ENCODE data around the gene ENTREP1.

ENTREP1 gene

DNA sequence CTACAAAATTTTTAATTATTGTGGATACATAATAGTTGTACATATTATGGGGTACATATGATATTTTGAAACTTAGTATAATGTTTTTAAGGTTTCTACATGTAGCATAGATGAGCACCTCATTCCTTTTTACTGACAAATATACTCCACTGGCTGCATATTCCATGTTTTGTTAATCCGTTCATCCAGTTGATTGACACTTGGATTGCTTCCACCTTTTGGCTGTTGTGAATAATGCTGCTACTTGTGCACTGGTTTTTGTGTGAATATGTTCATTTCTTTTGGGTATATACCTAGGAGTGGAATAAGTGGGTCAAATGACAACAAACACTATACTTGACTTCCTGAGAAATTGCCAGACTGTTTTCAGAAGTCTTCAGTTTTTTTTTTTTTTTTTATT, 2.8 kb upstream of the ENTREP1 start:
- no peak for DNase-seq (ENCODE audit: low read depth in 3 of 3)

DNA sequence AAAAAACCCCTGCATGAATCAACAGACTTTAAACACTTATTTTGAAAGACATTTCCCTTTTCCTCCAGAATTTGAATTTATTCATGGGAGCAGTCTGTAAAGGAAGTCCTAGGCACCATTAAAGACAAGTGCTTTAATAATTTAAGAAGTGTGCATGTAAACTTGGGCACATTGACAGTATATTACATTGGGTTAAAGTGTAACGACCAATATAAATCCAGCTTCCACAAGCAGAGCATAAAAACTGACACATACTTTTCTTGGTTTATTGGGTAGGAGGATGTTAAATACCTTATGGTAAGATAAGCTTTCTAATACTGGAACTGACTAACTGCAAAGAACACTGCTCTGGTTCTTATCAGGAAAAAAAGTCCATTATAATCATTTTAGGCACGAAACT, 1.2 kb upstream of the ENTREP1 start:
- no peak for DNase-seq (ENCODE audit: low read depth in 3 of 3)

DNA sequence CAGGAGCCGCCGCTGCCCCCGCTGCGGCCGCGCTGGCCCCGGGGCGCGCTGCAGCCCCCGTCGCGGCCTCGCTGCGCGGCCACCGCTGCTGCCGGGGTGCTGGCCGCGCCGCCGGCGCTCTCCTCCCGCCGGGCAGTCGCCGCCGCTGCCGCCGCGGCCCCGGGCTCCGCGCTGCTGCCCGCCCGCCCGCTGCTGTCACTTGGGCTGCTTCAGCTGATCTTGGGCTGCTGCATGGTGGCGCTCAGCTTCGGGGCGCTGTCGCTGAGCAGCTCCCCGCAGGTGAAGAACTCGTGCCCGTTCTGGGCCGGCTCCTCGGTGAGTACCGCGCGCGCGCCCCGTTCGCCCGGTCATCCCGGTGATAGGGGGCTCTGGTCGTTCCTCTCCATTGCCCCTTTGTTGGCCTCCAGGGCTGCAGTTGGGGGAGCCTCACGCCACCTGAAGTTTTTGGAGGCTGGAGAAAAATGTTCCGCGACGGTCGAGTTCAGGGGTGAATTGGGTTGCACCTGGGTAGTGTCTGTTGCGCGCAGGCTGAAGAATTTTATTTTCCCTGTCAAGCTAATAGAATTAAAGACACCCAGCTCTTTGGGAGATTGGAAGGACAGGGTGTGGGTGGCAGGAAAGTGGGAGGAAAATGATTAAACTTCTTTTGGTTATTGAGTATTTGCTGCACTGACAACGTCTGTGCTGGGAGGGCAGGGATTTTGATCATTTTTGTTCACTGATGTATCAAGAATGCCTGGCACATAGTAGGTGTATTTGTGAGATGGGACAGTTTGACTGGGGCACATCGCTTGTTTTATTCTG, 596 bp downstream of the ENTREP1 start:
- DNase-seq (ENCODE audit: low read depth in 3 of 3), result no peak

DNA sequence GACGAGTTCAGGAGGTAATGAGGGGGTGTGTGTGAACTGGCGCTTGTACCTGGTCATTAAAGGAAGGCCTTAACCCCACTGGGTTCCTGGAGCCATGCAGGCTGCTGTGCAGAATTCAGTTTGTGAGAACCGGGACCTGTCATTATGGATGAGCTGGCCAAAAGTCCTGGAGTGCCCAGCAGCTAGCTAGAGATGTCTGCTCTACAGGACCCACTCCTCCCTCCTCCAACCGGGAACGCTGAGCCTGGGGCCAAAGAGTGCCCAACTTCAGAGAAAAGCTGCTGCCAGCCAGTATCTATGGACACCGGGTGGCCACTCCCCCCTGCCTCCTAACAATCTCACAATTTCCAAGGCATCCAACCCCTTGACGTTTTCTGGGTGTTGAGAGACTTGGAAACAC, 1.2 kb downstream of the ENTREP1 start:
- no peak for DNase-seq (ENCODE audit: low read depth in 3 of 3)

DNA sequence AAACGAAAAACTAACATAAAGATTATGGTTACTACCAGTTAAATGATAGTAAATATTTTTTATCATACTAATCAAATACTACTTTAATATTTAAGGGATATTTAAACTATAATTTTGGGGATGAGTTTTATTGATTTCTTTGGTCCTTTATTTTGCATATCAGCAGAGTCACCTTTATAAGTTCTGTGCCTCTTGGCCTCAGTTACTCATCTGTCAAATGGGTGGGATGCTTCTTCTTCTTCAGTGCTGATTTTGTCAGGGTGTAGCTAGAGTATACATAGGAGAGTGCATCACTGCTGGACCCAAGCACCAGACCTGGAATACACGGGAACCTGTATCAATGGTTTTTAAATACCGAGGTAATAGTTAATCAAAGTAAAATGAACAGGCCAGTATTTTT, 5.6 kb downstream of the ENTREP1 start:
- no peak for DNase-seq (ENCODE audit: low read depth in 3 of 3)

DNA sequence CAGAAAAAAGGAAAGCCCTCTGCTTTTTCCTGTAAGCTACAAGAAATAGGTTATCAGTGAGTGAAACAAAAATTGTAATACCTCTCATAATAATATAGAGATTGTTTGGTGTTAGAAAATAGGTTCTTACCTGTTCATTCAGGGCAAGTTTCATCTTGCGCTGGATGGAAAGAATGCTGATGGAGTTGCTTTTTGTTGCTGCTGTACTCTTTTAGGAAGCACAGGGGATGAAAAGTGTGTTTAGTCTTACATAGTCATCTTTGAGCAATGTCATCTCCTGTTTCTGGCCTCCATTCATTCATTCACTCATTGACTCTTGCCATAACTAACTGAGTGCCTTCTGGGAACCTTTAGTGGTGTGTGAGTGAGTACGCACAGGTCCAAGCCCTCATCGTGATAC, 6.4 kb downstream of the ENTREP1 start:
- no peak for DNase-seq (ENCODE audit: low read depth in 3 of 3)

DNA sequence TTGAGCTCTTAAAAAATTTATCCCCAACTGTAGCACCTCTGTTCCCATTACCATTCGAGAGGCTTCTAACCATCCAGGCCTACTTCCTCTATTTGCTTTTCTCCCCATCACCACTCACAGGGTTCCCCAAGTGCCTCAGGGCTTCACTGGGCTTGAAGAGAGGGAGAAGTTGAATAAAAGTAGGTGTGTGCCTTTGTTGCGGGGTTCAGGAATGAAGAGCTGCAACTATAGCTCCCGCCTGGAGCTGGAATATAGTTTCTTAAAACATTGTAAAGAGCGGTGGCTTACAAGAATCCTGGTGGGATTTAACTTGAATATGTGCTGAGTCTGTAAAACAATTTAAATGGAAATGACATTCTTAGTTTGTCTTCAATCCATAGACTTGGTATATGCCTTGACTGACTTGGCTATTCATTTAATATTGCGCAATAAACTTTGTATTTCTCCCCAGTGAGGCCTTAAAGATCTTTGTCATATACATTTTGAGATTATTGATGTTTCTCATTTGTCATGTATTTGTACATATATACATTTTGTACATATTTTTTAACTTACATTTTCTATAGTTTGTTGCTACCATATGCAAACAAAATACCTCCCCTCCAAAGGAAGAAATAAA, 7.2 kb downstream of the ENTREP1 start:
- DNase-seq (ENCODE audit: low read depth in 3 of 3), result no peak

DNA sequence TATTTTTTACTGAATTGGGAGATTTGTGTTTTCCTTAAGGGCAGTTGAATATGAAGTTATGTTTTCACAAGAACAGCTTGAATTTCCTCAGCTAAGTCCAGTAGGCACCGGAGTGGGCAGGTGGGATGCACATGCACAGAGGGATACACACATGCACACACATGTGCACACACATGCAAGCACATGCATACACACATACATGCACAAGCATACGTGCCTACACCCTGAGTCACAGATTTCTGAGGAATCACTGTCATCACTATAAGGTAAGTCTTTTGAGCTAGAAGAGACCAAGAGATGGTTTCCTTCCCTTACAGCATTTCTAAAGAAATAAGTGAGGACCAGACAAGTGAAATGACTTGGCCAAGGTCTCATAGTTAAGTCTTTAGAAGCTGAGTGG, 8.7 kb downstream of the ENTREP1 start:
- no peak for DNase-seq (ENCODE audit: low read depth in 3 of 3)

DNA sequence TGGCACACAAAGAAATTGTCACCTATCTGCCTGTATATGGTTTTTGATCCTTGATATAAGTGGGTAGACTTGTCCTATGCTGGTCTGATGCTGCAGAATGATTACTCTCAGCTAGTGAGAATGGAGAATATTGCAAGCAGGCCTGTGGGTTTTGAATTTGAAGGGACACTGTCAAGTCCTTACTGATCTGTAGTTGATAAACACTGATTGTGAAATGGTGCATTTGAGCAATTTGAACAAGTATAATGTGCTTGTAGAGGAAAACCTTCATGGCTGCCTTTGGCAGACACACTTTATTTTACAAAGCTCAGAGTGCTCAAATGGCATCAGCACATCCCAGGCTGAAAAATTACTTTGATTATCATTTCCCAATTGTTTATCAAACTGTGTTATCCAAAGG, 9.3 kb downstream of the ENTREP1 start:
- DNase-seq (ENCODE audit: low read depth in 3 of 3), result no peak

DNA sequence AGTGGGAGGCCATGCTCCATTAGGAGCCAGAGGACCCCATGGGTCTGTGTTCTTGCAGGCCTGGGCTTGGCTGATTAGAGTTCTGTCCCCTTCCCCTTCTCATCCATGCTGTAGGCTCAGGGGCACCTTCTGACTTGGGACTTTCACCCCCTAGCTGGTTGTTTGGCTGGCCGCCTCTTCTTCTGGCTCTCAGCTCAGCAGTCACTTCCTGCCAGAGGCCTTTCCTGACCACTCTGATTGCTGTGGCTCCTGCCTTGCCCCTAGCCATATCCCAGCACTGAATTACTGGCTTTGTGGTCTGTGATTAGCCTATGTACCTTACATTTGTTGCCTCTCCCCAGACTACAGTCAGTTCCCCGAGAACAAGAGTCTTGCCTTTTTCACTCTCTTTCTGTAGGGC, 14.6 kb downstream of the ENTREP1 start:
- DNase-seq (ENCODE audit: low read depth in 3 of 3), result no peak

DNA sequence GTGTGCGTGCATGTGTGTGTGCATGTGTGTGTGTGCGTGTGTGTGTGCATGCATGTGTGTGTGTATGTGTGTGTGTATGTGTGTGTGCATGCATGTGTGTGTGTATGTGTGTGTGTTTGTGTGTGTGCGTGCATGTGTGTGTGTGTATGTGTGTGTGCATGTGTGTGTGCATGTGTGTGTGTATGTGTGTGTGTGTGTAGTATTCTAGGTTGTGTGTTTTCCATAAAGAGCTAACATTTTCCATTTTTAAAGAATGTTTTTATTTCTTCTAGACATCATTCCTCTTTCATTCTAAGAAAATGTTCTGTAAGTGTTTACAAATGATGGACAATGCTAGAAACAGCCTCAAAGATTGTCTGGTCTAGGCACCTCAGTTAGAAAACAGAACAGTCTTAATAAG, 15.6 kb downstream of the ENTREP1 start:
- DNase-seq (ENCODE audit: low read depth in 3 of 3), result no peak

DNA sequence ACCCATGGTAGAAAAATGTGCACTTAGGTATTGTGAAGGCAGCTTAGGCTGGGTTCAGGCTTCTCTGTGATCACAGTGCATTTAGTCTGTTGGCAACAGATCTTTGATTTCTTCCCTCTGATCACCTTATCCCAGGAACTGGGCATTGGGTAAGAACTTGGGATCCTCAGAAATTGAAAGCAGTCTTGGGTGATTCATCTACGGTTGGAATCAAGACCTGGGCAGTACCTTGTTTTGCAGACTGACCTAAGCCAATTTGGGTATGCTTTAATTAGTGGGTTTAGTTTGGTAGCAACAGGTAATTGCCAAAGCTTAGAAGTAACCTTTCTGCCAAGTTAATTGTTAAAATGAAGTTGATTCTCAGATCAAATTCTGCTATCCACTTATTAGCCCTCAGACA, 17.8 kb downstream of the ENTREP1 start:
- no peak for DNase-seq (ENCODE audit: low read depth in 3 of 3)

DNA sequence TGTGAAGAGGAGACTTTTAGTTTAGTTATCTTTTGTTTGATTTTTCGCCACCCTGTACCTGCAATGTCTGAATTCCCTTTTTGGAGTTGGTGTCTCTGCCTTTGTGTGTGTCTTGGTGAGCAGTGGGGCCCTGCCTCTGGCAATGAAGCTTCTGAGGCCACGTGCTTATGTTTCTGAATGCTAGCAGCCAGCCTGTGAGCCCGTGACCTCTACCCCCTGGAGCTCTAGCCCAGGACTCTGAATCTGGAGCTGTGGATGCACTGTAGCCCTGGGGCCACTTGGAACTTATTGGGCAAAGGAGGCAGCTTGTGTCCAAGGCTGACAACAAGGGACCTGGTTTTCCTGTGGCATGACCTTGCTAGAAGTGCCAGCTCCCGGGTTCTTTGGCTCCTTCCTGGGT, 19.4 kb downstream of the ENTREP1 start:
- no peak for DNase-seq (ENCODE audit: low read depth in 3 of 3)

DNA sequence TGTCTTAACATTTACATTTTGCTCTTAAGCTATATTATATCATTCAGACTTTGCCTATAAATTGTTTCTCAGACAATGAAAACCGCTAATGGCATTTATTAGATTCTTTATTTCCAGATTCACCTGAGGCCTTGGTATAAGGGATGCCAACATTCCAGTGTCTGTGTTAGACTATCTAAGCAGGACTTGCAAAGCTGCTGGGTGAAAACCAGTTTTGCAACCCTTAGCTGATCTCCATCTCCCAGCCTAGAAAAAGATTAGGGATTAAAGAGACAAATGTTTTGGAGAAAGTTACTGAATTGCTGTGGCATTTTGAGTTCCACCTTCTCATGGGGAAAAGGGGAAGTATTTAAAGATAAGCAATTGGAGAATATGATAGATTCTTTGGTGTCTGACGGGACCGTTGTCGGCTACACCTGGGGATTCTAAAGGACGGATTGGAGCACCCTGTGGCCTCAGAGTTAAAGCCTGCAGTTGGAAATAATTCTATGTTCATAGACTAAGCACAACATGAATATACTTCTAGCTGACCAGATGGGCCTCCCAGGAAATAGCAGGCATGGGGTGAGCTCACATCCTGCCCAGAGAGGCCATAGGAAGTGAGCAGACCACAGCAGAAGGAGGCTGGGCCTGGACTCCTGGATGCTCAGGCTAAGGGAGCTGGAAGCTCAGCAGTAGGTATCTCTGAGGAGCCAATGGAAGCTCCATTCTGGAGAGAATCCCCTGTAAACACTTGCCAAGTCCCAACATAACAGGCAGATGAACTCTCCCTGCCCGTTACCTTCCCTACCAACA, 21.8 kb downstream of the ENTREP1 start:
- no peak for DNase-seq (ENCODE audit: low read depth in 3 of 3)

DNA sequence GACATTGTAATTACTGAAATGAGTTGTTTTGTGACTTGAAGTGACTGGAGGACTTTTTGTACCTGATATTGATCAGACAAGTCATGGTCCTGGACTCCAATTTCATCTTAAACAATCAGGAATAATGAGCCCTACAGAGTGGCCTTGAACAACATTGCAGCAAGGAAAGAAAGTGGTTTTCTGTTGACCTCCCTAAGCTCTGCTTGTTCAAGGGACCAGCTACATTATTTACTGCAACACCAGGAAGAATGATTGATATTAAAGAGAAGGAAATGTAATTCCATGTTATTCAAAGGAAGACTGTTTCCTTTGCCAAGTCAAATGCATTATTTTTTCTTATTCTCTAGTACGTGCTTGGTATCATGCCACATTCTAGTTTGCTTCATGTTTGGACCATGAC, 22.6 kb downstream of the ENTREP1 start:
- no peak for DNase-seq (ENCODE audit: low read depth in 3 of 3)

DNA sequence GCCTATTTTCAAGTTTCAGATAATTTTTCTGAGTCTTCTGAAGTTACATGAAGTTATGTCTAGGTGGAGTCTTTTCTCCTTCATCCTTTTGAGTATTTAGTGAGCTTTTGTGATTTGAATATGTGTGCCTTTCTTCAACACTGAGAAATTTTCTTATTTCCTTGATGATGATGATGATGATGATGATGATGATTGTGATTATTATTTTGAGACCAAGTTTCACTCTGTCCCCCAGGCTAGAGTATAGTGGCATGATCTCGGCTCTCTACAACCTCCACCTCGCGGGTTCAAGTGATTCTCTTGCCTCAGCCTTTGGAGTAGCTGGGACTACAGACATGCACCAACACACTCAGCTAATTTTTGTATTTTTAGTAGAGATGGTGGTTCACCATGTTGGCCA, 26.2 kb downstream of the ENTREP1 start:
- no peak for DNase-seq (ENCODE audit: low read depth in 3 of 3)

DNA sequence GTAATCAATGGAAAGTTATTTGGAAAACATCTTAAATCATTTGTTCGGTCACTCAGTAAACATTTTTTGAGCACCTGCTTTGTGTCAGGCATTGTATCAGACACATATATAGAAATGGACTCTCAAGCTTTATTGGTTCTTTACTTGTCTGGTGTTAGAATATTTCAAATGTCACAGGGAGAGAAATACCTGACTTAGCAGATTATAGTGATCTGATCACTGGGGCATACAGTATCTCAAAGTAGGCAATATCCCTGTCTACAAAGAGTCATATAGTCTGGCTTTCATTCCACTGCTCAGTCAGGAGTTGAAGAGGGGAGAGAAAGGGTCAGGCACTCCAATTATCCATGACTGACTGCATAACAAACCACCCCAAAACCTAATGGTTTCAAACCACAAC, 30.2 kb downstream of the ENTREP1 start:
- no peak for DNase-seq (ENCODE audit: low read depth in 3 of 3)

DNA sequence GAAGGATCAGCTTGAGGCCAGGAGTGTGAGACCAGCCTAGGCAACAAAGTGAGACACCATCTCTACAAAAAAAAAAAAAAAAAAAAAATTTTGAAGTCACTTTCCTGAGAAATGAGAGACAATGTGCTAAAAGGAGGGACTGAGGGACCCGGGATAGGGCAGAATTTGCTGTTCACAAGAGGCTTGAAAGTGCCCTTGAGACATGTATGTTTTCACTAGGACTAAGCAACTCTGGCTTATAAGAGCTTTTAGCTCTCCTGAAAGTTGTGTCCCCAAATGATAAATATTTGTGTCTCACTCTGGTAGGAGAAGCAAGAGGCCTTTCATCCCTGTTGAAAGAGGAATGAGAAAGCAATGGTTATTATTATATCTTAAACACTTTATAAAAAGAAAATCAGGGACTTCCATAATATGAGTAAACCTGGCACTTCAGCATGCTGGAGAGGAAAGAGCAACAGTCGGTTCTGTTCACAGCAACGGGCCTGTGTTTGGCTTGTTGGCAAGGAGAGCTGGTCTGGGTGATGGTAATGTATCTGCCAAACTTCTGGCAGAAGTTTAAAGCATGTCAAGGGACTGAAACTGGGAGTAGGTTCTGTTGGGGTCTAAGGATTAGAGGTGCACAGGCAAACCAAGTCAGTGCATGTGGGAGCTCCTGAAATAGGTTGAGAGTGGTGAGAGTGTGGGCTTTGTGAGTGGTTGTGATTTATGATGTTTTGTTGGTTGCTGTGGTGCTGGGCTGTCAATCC, 32.2 kb downstream of the ENTREP1 start:
- no peak for DNase-seq (ENCODE audit: low read depth in 3 of 3)

DNA sequence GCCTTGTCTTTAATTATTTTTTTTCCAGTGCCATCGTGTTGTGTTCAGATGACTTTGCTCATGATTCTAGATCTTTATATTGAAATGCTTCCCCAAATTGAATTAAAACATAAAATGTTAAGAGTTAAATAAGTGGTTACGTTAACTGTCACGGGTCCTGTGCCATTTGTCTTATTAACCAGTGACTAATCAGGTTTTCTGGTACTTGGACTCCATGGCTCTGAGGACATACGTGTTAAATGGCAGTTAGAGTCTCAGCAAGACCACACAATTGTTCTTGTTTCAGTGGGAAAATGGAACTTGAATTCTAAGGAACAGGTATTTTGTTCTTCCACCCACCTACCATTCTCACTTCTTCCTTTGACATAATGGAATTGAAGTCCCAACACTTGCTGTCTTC, 32.8 kb downstream of the ENTREP1 start:
- no peak for DNase-seq (ENCODE audit: low read depth in 3 of 3)

DNA sequence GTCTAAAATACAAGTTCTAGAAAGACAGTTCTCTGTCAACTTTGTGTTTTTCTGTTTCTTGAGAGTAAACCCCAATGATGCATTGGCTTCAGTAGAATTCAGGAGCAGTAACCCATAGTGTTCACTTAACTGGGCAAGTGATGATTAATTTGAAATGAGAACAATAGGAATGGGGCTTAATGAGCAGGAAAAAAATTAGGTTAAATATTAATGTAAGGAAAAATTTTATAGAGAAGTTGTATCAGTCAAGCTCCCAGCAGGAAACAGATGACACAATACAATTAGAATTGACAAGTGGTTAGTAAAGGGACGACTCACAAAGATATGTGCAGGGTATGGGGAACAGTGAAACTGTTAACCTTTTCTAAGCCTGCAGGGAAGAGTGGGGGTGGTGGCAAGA, 38.2 kb downstream of the ENTREP1 start:
- no peak for DNase-seq (ENCODE audit: low read depth in 3 of 3)

DNA sequence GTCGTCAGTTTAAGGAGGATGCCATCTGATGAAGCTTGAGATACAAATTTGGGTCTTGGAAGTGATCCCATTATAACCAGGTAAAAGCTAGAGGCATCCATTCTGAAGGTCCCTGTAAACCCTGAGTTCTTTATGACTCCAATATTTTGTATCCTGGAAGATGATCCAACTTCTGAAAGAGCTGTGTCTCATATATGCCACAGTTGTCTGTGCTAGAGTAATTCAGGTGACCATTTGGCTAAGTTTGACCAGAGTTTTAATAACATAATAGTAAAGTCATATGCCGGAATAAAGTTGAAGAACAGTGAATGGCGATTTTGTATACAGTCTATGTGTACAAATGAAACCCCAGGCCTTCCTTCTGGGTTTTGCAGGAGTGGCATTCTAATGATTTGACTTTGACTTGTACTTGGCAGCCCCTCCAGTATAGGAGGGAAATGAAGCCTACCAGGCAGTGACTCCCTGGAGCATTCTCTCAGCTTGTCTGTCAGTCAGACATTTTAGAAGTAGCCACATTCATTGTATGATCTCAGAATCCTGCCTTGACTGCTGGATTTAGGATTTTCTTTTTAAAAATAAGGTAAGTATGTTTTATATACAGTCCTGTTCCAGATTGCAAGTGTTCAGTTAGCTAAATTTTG, 39.6 kb downstream of the ENTREP1 start:
- DNase-seq (ENCODE audit: low read depth in 3 of 3), result no peak

DNA sequence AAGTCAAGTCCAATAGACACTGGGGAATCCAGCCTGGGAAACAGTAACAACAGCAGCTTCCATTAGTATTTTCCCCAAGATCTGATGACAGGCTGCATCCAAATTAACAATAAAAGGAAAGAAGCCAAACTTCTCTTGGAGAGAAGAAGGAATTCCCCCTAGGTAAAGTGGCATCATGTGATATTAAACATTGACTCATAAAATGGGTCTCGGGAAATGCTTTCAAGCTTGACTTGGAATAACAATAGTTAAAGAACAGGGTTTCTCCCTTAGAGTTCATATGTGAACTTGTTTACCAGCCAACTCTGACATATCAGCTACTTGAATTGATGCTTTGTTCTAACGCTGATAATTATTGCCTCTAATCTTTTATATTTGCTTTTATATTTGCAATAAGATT, 45.4 kb downstream of the ENTREP1 start:
- no peak for DNase-seq (ENCODE audit: low read depth in 3 of 3)
